ENCODE data around the gene SOX4. TPM values are rescaled to one million over a fixed set of nuclear protein-coding genes. Genes with fewer than 3 reads are reported as not detected.
A peak's percentile ranks its signal among the peaks of the same experiment; 100 is the strongest.

SOX4 gene
- total RNA-seq, 1 donor from 2014 or later = 147 TPM

GRCh38 chr6:21587961-21588480 is 5.5 kb upstream of the SOX4 start:
- peak; percentile 84 for DNase-seq (ENCODE audit: low spot score)
- H3K27ac Mint-ChIP-seq = peak overlapping the region; percentile 95
- H3K36me3 Mint-ChIP-seq = no peaks in the 10 kb centered on the region
- Histone ChIP-seq H3K79me2 (ENCODE audit: low read depth) (no peaks in the 10 kb centered on the region), H3K4me3 (peak overlapping the region; percentile 61), H3F3A (ENCODE audit: low read depth) (peaks cover 31% of the 10 kb centered on the region), H3K9ac (no peak overlapping the region), H3K27me3 (no peaks in the 10 kb centered on the region), H3K4me2 (peak overlapping the region; percentile 94), H3K36me3 (no peaks in the 10 kb centered on the region), H3K27ac (peak overlapping the region; percentile 40), H2AFZ (replicated peaks) (peak overlapping the region; percentile 83), H3K9me3 (ENCODE audit: low read depth) (no peaks in the 10 kb centered on the region), H3K4me1 (peaks cover 23% of the 10 kb centered on the region), H4K20me1 (ENCODE audit: low read depth) (no peaks in the 10 kb centered on the region)
- H3K9me3 Mint-ChIP-seq = peaks cover 12% of the 10 kb centered on the region
- TF ChIP-seq CTCF (IDR thresholded peaks at IDR 0.05) (no peak), EZH2 (IDR thresholded peaks at IDR 0.05) (no peak), EZH2phosphoT487 (IDR thresholded peaks at IDR 0.05) (no peak)
- peak overlapping the region; percentile 98 for H3K4me3 Mint-ChIP-seq
- peaks cover 20% of the 10 kb centered on the region for H3K4me1 Mint-ChIP-seq
- peaks cover 12% of the 10 kb centered on the region for H3K27me3 Mint-ChIP-seq (ENCODE audit: insufficient read depth, low read depth)

DNA sequence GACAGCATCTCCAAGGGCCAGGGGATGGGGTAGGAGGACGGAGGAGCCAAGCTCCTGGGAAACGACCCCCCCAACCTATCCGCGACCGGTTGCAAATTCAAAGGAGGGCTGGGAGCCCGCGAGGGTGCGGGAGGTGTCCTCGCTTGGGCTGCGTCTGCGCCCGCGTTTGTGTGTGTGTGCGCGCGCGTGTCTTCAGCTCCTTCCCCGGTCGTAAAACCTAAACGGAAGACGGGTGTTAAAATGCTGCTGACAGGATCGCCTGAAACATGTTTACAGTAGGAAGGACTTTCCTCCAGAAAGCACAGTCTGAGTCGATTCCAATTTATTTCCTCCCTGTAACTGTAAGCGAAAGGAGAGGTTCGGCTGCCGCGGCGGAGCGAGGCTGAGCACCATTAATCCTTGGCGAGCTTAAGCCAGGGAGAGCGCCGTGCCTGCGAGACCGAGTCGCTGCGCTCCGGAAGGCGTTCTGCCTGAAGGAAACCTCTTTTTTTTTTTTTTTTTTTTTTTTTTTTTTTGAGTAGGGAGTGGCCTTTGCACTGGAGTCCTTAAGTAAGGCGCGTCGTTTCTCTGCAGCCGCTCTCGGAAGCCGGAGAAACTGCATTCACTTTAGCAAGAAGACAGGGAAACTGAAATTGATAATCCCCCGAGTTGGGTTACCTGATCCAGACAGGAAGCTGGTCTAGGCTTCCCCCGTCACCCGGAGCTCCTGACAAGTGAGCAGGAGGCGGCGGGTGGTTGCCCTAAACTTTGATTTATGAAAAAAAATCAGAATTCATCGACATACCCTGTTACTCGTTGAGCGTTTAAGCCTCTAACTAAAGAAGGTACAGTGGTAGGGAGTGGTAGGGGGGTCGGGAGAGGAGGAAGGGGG is 4.8 kb upstream of the SOX4 start:
- Mint-ChIP-seq H3K36me3 (no peaks in the 10 kb centered on the region), H3K4me3 (peak overlapping the region; percentile 98), H3K27ac (peak overlapping the region; percentile 95), H3K27me3 (ENCODE audit: insufficient read depth, low read depth) (peaks cover 12% of the 10 kb centered on the region), H3K4me1 (peaks cover 20% of the 10 kb centered on the region), H3K9me3 (peaks cover 8% of the 10 kb centered on the region)
- Histone ChIP-seq H3K27me3 (no peaks in the 10 kb centered on the region), H3K4me3 (peak overlapping the region; percentile 61), H3K79me2 (ENCODE audit: low read depth) (peaks cover 2% of the 10 kb centered on the region), H3K36me3 (no peaks in the 10 kb centered on the region), H3K4me1 (peaks cover 25% of the 10 kb centered on the region), H4K20me1 (ENCODE audit: low read depth) (no peaks in the 10 kb centered on the region), H3K9ac (no peak overlapping the region), H3K9me3 (ENCODE audit: low read depth) (no peaks in the 10 kb centered on the region), H3K4me2 (peak overlapping the region; percentile 94), H3K27ac (peak overlapping the region; percentile 40), H2AFZ (replicated peaks) (peak overlapping the region; percentile 83), H3F3A (ENCODE audit: low read depth) (peaks cover 36% of the 10 kb centered on the region)
- peak; percentile 91 for DNase-seq (ENCODE audit: low spot score)
- TF ChIP-seq EZH2 (IDR thresholded peaks at IDR 0.05) (peak; percentile 53), EZH2phosphoT487 (IDR thresholded peaks at IDR 0.05) (no peak), CTCF (IDR thresholded peaks at IDR 0.05) (no peak)

DNA sequence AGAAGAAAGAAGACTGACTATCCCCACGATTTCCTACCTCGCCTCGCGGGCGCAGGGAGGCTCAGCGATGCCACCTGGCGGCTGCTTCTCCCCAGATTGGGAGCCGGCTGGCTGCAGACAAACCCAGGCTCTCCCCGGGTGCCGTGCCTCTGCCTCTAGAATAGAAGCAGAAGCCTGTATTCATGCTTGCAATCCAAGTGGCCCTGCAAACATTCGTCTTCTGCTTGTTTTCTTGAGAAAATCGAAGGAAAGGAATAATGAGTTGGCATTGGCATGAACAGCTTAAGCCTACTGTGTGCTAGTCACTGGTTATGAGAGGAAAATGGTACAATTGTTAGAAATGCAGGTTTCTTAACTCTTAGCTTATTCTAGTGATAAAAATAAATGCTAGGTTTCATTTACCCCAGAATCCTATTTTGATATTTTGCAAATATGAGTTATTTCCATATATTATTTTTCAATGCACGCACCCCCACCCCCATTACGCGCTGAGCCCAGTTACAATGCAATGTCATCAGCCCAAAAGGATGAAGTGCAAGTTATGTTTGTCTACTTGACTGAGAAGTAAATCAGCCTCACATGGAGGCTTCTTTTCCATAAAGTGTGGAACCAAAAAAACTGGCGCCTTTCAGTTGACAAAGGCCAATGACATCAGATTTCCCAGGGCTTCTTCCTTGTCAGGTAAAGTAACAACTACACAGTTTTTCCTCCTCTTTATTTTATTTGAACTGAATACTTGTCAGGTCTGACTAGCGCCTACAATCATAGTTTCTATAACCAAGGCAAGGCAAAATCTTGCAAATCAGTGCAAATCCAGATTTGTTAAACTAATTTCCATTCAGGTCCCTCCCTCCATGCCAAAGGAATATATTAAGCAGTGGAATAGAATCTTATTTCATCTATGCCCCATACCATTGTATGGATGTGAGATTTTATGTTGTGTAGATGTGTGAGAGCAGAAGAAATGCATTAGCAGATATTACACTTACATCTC is 3.9 kb upstream of the SOX4 start:
- H3K4me1 ChIP-seq = peaks cover 25% of the 10 kb centered on the region
- peaks cover 45% of the 10 kb centered on the region for H3F3A ChIP-seq (ENCODE audit: low read depth)
- peak overlapping the region; percentile 75 for H2AFZ ChIP-seq (replicated peaks)
- H3K4me3 ChIP-seq = peak overlapping the region; percentile 61
- H3K36me3 ChIP-seq = no peaks in the 10 kb centered on the region
- Mint-ChIP-seq H3K9me3 (peaks cover 4% of the 10 kb centered on the region), H3K27ac (peak overlapping the region; percentile 42), H3K27me3 (ENCODE audit: insufficient read depth, low read depth) (peaks cover 13% of the 10 kb centered on the region), H3K36me3 (peaks cover 2% of the 10 kb centered on the region), H3K4me1 (peaks cover 20% of the 10 kb centered on the region), H3K4me3 (peak overlapping the region; percentile 98)
- no peak for TF ChIP-seq EZH2 (IDR thresholded peaks at IDR 0.05)
- no peak for TF ChIP-seq EZH2phosphoT487 (IDR thresholded peaks at IDR 0.05)
- TF ChIP-seq CTCF (IDR thresholded peaks at IDR 0.05) = peak; percentile 92
- H3K27ac ChIP-seq = no peak overlapping the region
- H3K79me2 ChIP-seq (ENCODE audit: low read depth) = peaks cover 11% of the 10 kb centered on the region
- peak; percentile 94 for DNase-seq (ENCODE audit: low spot score)
- H4K20me1 ChIP-seq (ENCODE audit: low read depth) = peaks cover 9% of the 10 kb centered on the region
- H3K9ac ChIP-seq = no peak overlapping the region
- no peaks in the 10 kb centered on the region for H3K27me3 ChIP-seq
- no peaks in the 10 kb centered on the region for H3K9me3 ChIP-seq (ENCODE audit: low read depth)
- peak overlapping the region; percentile 94 for H3K4me2 ChIP-seq
